ENCODE data around the gene ZNF662.
"Not testable (repeated sequence)": the region's sequence is repeated elsewhere in the genome, so short reads cannot be mapped to it uniquely, and the experiment has no call there.

Gene ZNF662

GRCh38 chr3:42906070-42906847 is at the start of gene ZNF662:
Gene ZNF662 (plus strand): TSS chr3:42906142. CDS start chr3:42908115, 1,973 bp downstream.
- in situ Hi-C loops (cut with MboI; ENCODE audit: low sequenced_read_pairs) = no loop called here

DNA sequence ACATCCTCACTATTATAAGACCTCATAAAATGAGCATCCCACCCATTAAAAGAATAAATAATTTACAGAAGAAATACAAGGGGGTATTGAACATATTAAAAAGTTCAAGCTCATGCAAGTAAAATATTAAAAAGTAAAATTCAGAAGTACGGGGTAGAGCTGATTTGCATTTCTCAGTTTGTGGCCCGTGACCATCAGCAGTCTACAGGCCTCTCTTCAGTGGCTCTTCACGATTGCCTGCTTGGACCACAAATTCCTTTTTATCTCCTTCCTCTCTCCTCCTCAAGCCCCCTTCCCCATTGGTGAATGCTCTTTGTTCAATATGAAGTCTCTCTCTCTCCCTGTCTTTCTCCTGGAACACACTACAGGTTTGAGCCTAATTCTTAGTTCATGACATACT is 49.4 kb upstream of the ZNF662 start:
- in situ Hi-C loops (cut with MboI; ENCODE audit: low sequenced_read_pairs) = no loop called here

DNA sequence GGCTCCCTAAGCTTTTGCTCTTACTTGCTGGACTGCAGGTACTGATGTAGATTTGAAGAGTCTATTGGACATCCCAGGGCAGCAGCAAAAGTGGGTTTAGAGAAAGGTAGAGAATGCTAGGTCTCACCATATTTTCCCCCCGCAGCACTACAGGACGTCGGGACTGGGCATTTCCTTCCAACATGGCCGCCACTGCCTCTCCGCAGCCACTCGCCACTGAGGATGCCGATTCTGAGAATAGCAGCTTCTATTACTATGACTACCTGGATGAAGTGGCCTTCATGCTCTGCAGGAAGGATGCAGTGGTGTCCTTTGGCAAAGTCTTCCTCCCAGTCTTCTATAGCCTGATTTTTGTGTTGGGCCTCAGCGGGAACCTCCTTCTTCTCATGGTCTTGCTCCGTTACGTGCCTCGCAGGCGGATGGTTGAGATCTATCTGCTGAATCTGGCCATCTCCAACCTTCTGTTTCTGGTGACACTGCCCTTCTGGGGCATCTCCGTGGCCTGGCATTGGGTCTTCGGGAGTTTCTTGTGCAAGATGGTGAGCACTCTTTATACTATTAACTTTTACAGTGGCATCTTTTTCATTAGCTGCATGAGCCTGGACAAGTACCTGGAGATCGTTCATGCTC is 41.5 kb upstream of the ZNF662 start:
- in situ Hi-C loops (cut with MboI; ENCODE audit: low sequenced_read_pairs) = no loop called here

- in situ Hi-C loops (cut with MboI; ENCODE audit: low sequenced_read_pairs) = no loop called here
Measured at GRCh38 chr3:42865256-42865655, 40.7 kb upstream of the ZNF662 start.

- in situ Hi-C loops (cut with MboI; ENCODE audit: low sequenced_read_pairs) = no loop called here
Measured at GRCh38 chr3:42867138-42867537, 38.8 kb upstream of the ZNF662 start.

GRCh38 chr3:42868841-42869240 is 37.1 kb upstream of the ZNF662 start:
- in situ Hi-C loops (cut with MboI; ENCODE audit: low sequenced_read_pairs) = no loop called here

- in situ Hi-C loops (cut with MboI; ENCODE audit: low sequenced_read_pairs) = no loop called here
Measured at GRCh38 chr3:42871592-42872196, 34.2 kb upstream of the ZNF662 start.

DNA sequence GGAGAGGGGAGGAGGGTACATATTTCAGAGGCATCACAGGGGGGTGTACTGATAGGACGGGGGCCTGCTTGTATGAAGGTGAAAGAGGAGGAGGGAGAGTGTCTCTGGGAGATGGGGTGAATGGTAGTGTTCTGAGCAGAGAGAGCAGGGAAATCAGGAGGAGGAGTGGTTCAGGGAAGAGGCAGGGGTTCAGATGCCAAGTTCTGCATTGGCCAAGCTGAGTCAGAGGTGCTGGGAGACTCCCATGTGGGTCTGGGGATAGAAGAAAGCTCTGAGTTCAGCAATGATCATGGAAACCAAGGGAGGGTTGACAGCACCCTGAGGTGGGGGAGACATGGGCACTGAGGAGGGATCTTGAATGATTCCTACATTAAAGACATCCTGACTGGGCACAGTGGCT is 33.2 kb upstream of the ZNF662 start:
- in situ Hi-C loops (cut with MboI; ENCODE audit: low sequenced_read_pairs) = no loop called here

- in situ Hi-C loops (cut with MboI; ENCODE audit: low sequenced_read_pairs) = no loop called here
Measured at GRCh38 chr3:42873221-42873982, 32.5 kb upstream of the ZNF662 start.

DNA sequence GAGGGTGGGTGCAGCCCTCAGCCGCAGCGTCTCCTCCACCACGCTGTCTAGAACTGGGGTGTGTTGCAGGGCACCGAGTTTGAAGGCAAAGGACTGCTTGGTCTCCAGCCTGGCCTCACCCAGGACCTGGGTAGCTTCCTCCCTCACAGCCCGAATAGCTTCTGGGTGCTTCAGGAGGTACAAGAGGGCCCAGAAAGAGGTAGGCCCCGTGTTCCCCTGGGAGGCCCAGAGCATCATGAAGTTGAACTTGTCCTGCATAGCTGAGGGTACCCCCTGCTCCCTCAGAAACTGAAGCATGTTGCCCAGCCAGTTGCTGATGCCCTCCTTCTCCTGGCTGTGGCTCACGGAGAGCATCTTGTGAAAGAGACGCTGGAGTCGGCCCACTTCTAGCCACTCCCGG is 31.2 kb upstream of the ZNF662 start:
- in situ Hi-C loops (cut with MboI; ENCODE audit: low sequenced_read_pairs) = no loop called here

- in situ Hi-C loops (cut with MboI; ENCODE audit: low sequenced_read_pairs) = no loop called here
Measured at GRCh38 chr3:42875325-42876151, 30.4 kb upstream of the ZNF662 start, which contains the start of gene CYP8B1. Gene CYP8B1 (minus strand): TSS chr3:42875879. CDS start chr3:42875816, 63 bp downstream.

DNA sequence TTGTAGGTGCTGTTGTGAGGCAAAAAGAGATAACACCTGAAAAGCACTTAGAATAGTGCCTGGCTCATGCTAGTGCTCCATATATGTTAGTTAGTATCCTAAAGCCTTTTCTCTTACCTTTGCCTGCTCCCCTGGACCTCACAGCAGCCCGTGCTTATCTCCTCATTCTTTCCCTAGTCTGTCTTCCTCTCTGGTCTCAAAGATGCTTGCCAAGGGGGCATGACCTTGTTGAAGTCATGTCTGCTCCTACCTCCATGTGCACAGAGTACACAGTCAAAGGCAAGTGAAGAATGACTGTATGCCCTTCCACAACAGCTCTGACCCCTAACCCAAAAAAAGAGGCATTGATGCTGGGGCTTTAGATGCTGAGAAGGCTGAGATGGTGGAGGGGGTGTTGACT is 29.5 kb upstream of the ZNF662 start:
- in situ Hi-C loops (cut with MboI; ENCODE audit: low sequenced_read_pairs) = no loop called here

DNA sequence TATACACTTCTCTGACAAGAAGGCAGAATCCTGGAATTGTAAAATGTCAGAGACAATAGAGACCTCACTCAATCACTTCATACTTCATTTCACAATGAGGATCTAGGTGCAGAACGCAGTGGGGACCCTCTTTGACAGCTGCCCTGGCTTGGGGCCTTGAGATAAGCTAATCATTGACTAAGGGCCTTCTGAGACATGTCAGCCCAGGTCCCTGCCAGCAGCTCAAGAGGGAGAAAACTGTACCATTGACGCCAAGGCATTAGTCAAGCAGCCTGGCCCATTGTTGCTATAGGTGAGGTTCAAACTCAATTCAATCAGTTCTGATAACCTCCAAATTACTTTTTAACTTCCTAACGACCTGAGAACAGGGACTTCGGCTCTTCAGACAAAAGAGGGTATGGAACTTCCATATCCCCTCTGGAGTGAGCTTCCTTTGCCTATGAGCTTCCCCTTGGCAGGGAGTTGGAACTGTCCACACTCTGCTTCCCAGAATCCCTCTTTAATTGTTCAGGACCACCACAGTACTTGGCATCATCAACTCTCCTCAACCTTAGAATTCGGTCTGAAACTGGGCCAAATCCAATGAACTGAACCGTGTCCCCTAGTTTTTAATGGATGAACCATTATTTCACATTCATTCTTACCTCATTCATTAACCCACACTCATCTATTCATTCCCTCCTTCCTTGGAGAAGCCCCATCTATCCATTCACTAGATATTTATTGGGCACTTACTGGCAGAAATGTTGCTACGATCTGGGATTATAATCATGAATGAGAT is 28.8 kb upstream of the ZNF662 start:
- in situ Hi-C loops (cut with MboI; ENCODE audit: low sequenced_read_pairs) = no loop called here

DNA sequence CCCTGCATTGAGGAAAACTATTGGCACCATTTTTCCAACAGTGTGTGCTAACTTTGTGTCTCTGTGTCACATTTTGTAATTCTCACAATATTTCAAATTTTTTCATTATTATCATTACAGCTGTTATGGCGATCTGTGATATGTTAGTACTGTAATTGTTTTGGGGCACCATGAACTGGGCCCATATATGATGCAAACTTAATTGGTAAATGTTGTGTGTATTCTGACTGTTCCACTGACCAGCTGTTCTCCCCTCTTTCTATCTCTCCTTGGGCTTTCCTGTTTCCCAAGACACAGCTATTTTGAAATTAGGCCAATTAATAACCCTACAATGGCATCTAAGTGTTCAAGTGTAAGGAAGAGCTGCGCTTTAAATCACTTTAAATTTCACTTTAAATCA is 28.1 kb upstream of the ZNF662 start:
- in situ Hi-C loops (cut with MboI; ENCODE audit: low sequenced_read_pairs) = no loop called here

GRCh38 chr3:42880183-42880582 is 25.8 kb upstream of the ZNF662 start:
- in situ Hi-C loops (cut with MboI; ENCODE audit: low sequenced_read_pairs) = no loop called here

DNA sequence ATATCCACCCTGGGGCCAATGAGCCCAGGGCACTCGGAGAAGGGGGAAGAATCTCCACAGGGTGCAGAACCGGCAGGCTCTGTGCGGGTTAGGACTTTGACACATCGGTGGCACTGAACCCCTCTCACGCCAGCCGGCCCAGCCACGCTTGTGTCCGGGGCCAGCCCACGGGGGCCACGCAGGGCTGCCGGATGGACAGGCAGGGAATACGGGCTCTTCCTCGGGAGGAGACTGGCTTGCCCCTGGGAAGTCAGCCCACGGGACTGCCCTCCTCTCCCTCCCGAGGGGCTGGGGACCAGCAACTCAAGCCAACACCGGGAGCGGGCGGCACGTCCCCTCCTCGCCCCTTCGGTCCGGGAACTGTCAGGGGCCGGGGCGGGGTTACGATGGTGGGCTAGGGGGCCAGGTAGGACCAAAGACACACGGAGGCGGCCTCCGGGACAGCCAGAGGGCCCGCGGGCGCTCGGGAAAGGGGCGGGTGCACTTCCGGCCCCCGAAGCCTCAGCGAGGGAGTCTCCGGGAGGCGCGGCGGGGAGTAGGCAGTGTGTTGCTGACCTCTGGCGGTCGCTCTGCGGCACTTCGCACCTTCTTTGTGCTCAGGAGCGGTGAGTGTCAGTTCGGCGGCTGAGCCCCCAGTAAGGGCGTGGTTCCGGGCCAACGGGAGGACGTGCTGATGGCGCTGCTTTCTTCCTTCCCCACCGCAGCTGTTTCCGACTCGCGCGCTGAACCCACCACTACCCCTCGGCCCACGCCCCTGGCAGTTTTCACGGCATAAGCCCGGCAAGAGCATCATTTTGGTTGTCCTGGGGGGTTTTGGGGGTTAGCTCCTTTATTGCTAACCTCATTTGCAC is 25.1 kb upstream of the ZNF662 start:
- in situ Hi-C loops (cut with MboI; ENCODE audit: low sequenced_read_pairs) = no loop called here

GRCh38 chr3:42883251-42883930 is 22.6 kb upstream of the ZNF662 start:
- in situ Hi-C loops (cut with MboI; ENCODE audit: low sequenced_read_pairs) = not testable (repeated sequence)

DNA sequence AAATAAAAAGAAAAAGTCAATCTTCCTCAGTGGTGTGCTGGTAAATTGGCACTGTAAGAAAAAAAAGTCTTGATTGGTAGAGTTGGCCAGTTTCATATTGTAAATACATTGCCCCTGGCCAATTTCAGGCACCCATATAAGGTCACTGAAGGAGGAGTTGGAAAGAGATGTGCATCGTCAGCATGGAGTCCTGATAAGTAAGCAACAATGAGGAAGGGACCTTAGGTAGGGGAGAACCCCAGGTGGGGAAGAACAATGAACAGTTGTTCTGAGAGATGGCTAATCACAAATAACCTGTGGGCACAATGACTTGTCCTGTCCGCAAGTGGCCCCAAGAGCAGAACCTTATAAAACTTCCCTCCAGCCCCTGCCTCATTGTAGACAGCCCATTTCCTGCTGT is 21.6 kb upstream of the ZNF662 start:
- in situ Hi-C loops (cut with MboI; ENCODE audit: low sequenced_read_pairs) = no loop called here

Measured in HL-60/S4 treated with retinoic acid at 250 ng/mL for 4 days and 3 days (cell line).